NK-92 treated with Interleukin-12 subunit alpha and Interleukin-12 subunit beta, amount 100 ng/mL, for 24 hours (cell line): ENCODE measurements around the gene SRR.

ENCODE experiments used
- DNase-seq: peaks from one replicate; lab custom pipeline; 2025; lab: John Stamatoyannopoulos, UW

SRR gene

DNA sequence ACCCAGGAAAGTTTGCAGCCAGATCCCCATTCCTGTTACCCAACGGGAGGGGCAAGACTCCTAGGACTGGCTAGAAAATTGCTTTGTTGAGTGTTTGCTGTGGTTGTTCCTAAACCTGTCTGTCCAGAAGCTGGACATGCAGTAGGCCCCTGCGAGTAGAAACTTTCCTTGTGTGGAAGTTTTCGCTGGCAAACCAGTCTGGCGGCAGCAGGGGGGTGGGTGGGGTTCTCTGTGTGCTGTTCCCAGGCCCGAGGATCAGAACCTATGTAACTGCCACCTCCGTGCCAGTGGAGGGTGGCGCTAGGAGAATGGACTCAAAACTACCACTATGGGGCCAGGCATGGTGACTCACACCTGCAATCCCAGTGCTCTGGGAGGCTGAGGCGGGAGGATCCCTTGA, 42.7 kb downstream of the SRR start:
- no peak for DNase-seq

DNA sequence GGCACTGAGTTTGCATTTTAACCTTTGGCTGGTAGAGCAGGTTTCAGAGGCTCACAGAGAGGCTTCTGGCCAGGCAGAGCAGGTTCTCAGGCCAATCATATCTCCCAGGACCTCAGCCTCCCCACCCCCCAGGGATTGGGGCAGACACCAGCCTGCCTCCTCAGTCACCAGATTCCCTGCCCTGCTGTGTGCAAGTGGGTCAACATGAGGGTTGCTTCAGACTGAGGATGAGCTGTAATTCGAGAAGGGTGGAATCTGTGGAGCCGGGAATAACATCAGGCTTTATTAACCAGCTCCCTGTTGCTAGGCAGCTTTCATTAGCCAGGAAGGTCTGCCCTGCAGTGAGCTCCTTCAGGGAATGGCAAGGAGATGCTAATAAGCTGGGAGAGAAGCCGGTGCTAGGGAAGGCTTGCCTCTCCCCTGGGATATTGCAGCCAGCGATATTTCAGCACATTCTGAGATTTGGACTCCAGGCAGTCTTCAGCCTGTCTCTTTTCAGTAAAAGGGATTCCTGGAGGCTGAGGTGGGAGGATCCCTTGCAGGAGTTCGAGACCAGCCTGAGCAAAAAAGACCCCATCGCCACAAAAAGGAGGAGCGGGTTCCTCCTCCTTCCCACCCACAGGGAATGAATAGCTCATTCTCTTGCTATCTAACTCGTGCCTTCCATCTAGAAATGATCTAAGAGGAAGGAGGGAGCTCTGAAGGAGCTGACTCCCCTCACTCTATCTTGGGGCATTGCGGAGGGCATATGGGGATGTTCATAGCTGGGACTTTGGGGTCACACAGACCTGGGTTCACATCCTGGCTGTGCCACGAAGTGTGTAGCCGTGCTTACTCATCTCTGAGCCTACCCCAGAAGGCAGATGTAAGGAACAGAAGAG, 44.3 kb downstream of the SRR start:
- no peak for DNase-seq

DNA sequence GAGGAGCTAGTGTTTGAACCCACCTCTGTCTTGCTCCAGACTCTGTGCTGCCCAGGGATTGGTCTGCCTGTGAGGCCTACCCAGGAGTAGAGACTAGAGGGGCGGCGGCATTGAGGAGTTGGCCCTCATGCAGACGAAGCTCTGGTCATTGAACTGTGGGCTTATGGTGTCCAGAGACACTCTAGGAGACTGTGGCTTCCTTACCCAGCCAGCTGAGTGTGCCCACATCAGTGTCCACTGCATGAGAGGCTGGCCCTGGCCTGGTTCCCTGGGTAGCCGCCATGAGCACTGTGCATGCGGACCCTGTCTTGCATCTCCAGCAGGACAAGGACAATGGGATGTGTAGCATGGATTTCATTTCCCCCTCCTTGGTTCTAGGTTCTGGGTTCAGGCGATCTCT, 47.5 kb downstream of the SRR start:
- no peak for DNase-seq

DNA sequence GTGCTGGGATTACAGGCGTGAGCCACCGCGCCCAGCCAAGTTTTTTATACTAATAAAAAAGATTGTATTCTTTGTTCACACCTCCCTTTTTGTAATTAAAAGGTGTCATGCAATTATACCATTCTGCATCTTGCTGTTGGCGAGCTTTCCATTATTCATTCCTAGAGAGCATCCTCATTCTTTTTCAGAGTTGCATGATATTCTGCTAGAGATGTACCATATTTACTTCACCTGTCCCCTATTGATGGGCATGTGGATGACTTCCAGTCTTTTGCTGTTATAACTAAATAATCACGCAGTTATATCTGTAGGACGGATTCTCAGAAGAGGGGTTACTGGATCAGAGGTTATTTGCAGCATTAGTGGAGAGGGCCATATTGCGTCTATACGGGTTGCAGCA, 50.6 kb downstream of the SRR start:
- no peak for DNase-seq

DNA sequence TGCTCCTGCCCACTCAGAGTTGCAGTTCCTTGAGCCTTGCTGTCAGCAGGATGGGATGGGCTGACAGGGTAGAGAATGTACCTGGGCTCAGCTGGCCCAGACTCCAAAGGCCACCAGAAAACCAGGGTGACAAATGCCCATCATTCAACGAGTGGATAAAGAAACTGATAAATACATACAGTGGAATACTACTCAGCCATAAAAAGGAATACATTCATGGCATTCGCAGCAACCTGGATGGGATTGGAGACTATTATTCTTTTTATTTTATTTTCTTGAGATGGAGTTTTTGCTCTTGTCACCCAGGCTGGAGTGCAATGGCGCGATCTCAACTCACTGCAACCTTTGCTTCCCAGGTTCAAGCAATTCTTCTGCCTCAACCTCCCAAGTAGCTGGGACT, 53.5 kb downstream of the SRR start:
- DNase-seq, result no peak

DNA sequence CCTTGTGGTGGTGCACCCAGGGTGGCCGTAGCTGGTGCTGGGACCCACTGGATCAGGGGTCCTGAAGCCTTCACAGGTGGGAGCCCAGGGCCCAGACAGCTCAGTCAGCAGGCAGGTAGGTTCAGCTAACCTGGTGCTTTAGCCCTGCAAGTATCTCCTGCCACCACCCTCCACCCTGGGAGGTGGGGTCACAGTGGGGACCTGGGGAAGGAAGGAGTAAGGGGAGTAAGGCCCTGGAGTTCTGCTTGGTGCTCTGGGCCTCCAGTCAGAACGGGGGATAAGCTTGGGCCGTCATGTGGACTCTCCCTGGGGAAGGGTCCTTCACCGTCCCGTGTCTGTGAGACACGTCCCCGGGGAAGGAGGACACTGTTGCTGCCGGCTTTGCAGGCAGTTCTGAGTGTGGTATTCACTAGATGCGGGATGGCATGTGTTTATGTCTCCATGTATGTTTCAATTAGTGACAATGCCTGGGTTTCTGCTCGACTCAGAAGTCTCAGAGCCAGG, 54.2 kb downstream of the SRR start:
- no peak for DNase-seq

DNA sequence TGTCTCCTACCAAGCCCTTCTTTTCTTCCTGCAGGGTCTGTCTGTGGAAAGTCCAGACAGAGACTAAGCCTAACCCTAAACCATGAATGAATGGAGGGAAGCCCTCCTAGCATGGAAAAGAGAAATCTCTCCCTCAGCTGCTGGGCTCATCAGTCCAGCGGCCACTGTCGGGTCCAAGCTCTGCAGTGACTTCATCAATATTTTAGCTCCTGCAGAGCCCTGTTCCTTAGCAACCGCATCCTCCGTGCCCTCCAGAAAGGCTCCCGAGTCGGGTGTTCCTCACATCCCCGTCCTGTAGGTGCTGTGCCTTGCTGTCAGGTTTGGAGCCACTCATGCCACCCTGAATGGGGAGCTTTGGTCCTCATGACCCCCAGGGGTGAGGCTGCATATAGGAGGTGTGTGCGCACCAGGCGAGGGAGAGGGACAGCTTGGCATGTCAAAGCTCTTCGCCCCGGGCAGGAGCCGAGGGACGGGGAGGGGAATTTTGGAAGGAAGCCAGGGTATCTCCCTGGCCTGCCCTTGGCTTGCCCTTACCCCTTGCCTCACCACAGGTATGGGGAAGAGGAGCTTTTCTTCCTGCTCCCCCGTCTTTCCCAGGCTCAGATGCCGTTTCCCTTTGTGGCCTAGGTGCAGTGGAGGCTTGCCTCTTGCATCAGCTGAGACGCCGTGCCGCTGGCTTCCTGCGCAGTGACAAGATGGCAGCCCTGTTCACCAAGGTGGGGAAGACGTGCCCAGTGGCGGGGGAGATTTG, 57.4 kb downstream of the SRR start:
- DNase-seq, result no peak

DNA sequence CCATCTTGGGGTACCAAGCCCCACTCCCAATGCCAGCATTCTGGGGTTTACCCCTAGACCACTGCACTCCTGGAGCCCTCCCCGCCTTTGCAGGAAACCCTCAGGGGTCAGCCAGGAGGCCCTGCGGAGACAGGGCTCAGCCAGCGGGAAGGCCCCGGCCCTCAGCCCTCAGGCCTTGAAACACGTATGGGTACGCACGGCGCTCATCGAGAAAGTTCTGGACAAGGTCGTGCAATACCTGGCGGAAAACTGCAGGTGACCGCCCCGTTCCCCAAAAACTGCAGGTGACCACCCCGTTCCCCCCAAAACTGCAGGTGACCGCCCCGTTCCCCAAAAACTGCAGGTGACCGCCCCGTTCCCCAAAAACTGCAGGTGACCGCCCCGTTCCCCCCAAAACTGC, 58.3 kb downstream of the SRR start:
- no peak for DNase-seq

DNA sequence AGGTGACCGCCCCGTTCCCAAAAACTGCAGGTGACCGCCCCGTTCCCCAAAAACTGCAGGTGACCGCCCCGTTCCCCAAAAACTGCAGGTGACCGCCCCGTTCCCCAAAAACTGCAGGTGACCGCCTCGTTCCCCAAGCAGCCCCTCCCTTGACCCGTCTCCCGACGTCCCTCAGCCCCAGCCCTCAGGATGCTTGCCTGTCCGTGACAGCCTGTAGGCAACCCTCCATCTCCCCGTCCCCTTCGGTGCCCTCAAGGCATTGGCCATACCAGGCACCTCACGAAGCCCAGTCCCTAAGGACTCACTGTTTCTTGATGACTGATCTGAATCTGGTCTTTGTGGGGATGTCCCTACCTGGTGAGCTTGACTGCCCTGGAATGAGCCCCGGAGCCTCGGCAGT, 58.7 kb downstream of the SRR start:
- no peak for DNase-seq

DNA sequence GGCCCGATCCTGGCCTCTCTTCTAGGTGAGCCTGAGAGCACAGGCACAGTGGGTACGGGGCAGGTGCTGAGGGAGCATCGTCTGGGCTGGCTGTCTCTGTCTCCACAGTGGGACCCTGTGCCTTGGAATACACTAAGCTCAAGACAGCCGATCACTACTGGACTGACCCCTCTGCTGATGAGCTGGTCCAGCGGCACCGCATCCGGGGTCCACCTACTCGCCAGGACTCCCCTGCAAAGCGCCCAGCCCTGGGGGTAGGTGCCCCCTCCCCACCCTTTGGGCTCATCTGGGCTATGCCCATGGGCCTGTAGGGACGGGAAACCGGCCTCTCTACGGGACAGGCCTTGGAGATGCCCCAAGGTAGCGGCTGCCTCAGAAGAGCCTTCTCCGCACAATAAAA, 59.1 kb downstream of the SRR start:
- DNase-seq, result no peak

DNA sequence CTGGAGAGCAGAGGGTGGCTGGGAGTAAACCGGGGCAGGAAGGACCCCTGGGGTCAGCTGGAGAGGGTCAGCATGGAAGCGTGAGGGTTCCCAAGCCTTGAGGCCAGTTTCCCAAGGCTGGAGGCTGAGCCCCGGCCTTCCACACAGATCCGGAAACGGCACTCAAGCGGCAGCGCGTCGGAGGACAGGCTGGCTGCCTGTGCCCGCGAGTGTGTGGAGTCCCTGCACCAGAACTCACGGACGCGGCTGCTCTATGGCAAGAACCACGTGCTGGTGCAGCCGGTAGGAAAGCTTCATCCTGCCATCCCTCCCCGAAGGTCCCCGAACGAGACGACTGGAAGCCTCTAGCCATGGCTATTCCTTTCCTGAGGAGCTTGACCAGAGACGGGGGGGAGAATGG, 59.6 kb downstream of the SRR start:
- DNase-seq, result no peak

DNA sequence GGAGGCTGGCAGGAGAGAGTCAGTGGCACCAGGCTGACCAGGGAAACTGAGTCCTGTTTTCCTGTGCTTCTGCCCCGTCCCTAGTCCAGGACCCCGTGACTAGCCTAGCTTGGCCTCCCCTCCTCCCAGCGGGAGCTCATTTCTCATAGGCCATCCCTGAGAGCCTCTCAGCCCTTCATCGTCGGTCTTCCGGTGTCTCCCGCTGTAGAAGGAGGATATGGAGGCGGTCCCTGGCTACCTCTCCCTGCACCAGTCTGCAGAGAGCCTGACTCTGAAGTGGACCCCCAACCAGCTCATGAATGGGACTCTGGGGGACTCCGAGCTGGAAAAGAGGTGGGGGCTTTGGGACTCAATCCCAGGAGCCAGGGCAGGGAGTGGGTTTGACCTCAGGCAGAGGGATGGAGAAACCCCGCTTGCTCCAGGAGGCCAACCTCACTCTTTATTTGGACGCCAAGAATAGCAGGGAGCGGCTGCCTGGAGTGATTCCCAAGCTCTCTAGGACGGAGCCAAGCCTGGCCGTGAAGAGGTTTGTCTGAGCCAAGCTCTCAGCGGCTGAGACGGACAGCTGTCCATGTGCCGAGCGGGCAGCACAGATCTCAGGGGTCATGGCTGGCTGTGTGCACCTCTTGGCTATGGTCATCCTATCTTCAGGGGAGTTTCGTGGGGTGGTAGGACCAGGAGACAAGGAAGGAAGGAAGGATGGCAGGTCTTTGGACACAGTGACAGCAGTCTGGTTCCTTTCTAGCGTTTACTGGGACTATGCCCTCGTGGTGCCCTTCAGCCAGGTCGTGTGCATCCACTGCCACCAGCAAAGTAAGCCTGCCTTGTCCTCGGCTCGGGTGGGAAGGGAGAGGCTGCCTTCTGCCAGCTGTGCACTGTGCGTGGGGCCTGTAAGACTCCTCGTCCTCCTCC, 60.4 kb downstream of the SRR start:
- no peak for DNase-seq

DNA sequence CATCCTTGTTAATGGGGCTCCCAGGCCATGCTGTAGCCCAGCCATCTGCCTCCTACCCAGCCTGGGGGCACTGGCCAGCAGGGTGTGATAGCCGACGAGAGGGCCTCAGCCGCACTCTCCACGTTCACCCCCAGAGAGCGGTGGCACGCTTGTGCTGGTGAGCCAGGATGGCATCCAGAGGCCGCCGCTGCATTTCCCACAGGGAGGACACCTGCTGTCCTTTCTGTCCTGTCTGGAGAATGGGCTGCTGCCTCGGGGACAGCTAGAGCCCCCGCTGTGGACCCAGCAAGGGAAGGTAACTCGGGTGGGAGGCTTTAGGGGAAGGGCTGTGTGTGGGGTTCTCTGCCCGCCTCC, 61.0 kb downstream of the SRR start:
- DNase-seq, result no peak

DNA sequence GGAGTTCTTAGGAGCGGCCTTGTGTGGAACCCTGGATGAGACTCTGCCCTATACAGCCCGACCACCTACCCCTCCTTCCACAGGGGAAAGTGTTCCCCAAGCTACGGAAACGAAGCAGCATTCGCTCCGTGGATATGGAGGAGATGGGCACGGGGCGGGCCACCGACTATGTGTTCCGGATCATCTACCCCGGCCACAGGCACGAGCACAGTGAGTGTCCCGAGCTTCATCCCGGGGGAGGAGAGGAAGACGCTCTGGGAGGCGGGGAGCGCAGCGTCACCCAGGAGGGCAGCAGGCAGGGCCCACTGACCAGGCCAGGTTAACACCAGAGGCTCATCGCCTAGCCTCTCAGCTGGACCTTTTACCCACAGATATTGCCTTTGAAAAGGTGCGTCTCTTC, 61.4 kb downstream of the SRR start:
- DNase-seq, result no peak

DNA sequence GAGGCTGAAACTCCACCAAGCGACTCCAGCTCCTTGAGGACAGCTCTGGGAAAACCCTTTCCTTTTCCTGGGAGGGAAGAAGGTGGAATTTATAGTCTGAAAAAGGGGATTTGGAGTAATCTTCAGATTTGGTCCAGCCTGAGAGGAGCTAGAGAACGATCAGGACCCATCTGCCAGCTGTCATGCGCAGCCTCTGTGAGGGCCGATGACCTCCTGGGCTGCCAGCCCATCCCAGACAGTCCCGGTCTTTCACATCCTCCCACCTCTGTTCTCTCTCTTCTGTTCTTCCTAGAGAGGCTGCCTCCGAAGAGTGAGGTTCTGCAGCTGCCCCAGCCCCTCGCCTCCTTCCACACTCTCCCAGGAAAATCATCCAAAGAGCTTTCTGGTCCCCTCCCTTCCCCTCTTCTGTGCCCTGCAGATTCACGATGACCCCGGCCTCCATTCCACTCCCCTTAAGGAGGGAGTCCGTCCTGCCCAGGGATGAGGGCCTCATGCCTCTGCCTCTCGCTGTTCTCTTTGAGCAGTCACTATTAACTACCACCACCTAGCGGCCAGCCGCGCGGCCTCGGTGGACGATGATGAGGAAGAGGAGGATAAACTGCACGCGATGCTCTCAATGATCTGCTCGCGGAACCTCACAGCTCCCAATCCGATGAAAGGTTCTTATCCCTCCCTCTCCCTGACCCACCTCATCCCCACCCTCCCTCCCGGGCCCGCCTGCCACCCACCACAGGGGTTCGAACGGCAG, 63.2 kb downstream of the SRR start:
- no peak for DNase-seq

DNA sequence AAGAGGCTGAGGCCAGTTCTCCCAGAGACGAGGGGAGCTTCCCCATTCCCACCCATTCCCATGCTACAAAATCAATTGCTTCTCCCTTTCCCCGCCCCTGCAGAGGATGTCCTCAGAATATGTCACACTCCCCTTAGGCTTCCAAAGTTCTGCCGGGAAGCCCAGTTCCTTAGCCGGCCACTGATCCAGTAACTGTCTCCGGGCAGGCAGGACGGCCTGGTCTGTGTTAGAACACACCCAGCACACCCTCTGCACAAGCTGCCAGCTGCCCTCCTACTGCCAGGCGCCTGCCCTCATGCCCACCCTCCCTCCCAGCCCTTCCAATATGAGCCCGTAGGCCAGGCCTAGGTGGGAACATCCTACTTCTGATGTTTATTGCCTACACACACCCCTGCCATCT, 64.6 kb downstream of the SRR start:
- no peak for DNase-seq

DNA sequence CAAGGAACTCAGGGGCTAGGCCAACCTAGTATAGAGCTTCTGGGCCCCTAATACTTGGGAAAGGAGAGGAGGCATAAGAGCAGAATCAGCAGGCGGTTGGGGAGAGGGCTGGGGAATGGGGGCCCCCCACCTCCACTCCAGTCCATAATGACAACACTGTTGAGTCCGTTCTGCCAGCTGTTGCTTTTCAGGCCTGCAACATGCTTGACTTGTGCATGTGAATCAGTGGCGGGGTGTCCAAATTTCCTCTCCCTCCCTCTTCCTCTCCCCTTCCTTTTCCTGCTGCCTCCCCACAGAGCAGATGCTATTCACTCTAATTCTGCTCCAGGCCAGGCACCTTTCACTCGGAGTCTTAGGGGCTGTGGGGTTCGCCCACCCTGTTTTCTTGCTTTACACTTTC, 65.3 kb downstream of the SRR start:
- DNase-seq, result no peak

DNA sequence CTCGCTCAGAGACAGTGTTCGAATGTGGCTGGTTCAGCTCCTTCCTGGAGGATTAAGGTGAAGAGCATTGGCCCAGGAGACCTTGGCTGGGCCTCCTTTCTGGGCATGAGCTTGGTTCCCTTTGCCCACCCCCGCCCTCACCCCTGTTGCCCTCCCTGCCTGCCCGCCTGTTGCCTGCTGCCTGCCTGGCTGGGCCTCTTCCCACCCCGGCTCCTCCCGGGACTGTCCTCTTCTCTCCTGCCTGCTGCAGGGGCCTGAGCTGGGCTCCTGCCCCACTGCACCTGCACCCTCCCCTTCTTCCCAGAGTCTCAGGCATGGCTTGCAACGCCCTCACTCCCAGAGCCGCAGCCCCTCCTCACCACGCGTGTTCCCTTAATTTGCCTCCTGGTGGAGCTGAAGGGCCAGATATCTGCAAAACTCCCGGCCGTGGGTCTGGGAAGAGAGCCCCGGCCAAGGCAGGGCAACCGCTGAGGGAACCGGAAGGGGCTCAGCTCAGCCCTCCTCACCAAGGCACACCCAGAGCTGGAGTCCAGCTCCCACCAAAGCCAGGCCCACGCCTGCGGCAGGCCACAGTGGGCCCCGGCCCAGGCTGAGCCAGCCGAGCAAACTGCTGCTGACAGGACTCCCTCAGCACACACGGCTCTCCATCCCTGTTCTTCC, 65.9 kb downstream of the SRR start:
- no peak for DNase-seq

DNA sequence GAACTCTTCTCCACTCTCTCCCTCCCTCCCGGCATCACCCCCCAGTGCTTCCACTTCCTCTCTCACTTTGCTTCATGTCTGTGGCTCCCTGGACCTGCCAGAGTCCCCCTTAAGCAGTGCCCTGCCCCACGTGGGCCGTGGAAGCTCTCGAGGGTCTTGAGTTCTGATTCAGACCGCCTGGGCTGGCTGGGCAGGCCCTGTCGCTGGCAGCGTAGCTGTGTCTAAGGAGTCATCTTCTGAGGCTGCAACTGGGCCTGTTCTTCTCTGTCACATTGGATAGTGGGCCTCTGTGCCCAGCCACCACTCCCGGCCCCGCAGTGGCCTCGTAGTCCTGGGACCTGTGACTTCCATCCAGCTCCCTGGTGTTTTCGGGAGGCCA, 66.5 kb downstream of the SRR start:
- DNase-seq, result no peak

DNA sequence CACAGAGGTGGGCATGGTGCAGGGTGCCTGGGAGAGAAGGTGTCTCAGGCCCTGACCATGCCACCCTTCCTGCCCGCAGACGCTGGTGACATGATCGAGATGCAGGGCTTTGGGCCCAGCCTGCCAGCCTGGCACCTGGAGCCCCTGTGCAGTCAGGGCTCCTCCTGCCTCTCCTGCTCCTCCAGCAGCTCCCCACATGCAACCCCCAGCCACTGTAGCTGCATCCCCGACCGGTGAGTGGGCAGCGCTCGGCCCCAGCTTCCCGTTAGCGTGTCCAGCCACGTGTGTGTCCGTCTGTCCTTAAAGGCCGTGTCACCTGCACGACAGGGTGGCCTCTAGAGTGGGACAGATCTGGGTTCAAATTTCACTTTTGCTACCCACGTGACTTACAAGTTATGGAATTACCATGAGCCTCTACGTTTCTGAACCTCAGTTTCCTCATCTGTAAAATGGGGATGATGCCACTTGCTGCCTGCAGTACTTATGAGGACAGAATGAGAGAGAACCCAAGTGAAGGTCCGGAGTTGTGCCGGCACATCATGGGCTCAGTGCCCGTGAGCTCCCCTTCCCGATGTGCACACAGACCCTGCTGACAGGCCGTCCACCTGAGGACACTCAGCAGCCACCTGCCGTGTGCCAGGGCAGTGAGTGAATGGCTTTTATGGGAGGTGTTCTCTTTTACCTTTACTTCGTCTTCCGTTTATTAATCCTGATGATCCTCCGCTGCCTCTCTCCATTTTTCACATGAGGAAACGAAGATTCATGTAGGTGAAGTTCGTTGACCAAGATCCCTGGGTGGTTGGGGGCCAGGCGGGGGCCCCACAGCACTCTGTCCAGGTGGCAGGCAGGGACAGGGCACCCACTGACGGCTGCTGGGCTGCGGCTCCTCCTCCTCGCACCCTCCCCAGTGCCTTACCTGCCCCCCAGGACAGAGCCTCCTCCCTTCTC, 67.7 kb downstream of the SRR start:
- DNase-seq, result no peak
